HepG2 (cell line): Measurements from ENCODE around the gene MYLK2. TPM values are rescaled to one million over a fixed set of nuclear protein-coding genes. Genes with fewer than 3 reads are reported as not detected.

Experiments used
- ADNP ChIP-seq: sonication (generic); formaldehyde crosslinking; IDR thresholded peaks from 2 replicates; pipeline ENCODE4 v1.4.0; 2020; ENCODE audit warnings: missing genetic modification reagents
- BRCA1 ChIP-seq: sonication (generic); formaldehyde crosslinking; IDR thresholded peaks from 2 replicates; pipeline ENCODE4 v1.4.0; 2020; ENCODE audit warnings: missing genetic modification reagents
- CHD4 ChIP-seq: fragments of 200-600 bp; sonication (generic); IDR thresholded peaks from 2 replicates; pipeline ENCODE4 v1.7.0; 2017; ENCODE audit warnings: mild to moderate bottlenecking, low read length, borderline replicate concordance
- FOXK2 ChIP-seq: fragments of 450-650 bp; IDR thresholded peaks from 2 replicates; pipeline ENCODE4 v1.6.1; 2016
- FUBP1 ChIP-seq: sonication (generic); formaldehyde crosslinking; IDR thresholded peaks from 2 replicates; pipeline ENCODE4 v1.5.1; 2020; ENCODE audit warnings: missing genetic modification reagents, mild to moderate bottlenecking, borderline replicate concordance
- GABPB1 ChIP-seq: IDR thresholded peaks from 2 replicates; pipeline ENCODE4 v1.6.1; 2016; ENCODE audit warnings: mild to moderate bottlenecking, missing genetic modification reagents, moderate library complexity, missing compliant biosample characterization
- GATA4 ChIP-seq: sonication (generic); IDR thresholded peaks from 2 replicates; pipeline ENCODE4 v1.6.1; 2016; ENCODE audit warnings: antibody characterized with exemption, low read depth, borderline replicate concordance
- GPBP1L1 ChIP-seq: sonication (generic); formaldehyde crosslinking; IDR thresholded peaks from 2 replicates; pipeline ENCODE4 v1.5.0; 2020; ENCODE audit warnings: mild to moderate bottlenecking, missing genetic modification reagents
- JUNB ChIP-seq: sonication (generic); formaldehyde crosslinking; IDR thresholded peaks from 2 replicates; pipeline ENCODE4 v1.8.0; 2022; ENCODE audit warnings: missing genetic modification reagents, mild to moderate bottlenecking, borderline replicate concordance
- LRRFIP1 ChIP-seq: sonication (generic); formaldehyde crosslinking; conservative IDR thresholded peaks from 2 replicates; pipeline ENCODE4 v1.4.0; 2020; ENCODE audit warnings: missing genetic modification reagents
- MBNL3 ChIP-seq: fragments of 250-450 bp; sonication (Bioruptor Pico); conservative IDR thresholded peaks from 2 replicates; pipeline ENCODE4 v1.8.0; 2022; ENCODE audit warnings: mild to moderate bottlenecking, inconsistent platforms
- MTA3 ChIP-seq: sonication (generic); formaldehyde crosslinking; IDR thresholded peaks from 2 replicates; pipeline ENCODE4 v1.4.0; 2020; ENCODE audit warnings: missing genetic modification reagents
- MYC ChIP-seq: sonication (generic); formaldehyde crosslinking; IDR thresholded peaks from 2 replicates; pipeline ENCODE4 v1.9.0; 2021; ENCODE audit warnings: missing genetic modification reagents, borderline replicate concordance
- PCBP1 ChIP-seq: fragments of 200-400 bp; formaldehyde crosslinking; IDR thresholded peaks from 2 replicates; pipeline ENCODE4 v1.6.1; 2017; ENCODE audit warnings: mild to moderate bottlenecking, low read depth, low read length, borderline replicate concordance
- SALL1 ChIP-seq: sonication (generic); formaldehyde crosslinking; IDR thresholded peaks from 2 replicates; pipeline ENCODE4 v1.8.0; 2022; ENCODE audit warnings: mild to moderate bottlenecking, missing genetic modification reagents
- SMARCC2 ChIP-seq: fragments of 450-650 bp; IDR thresholded peaks from 2 replicates; pipeline ENCODE4 v1.6.1; 2017; ENCODE audit warnings: antibody characterized with exemption, mild to moderate bottlenecking
- SMYD3 ChIP-seq: sonication (generic); formaldehyde crosslinking; IDR thresholded peaks from 2 replicates; pipeline ENCODE4 v1.8.1; 2023; ENCODE audit warnings: mild to moderate bottlenecking, missing genetic modification reagents
- ZBTB46 ChIP-seq: sonication (generic); formaldehyde crosslinking; IDR thresholded peaks from 2 replicates; pipeline ENCODE4 v1.4.0; 2020; ENCODE audit warnings: mild to moderate bottlenecking, missing genetic modification reagents, borderline replicate concordance
- ZIK1 ChIP-seq: sonication (generic); formaldehyde crosslinking; IDR thresholded peaks from 2 replicates; pipeline ENCODE4 v1.5.0; 2020; ENCODE audit warnings: mild to moderate bottlenecking, low read depth, missing genetic modification reagents, borderline replicate concordance
- ZNF17 ChIP-seq: sonication (generic); formaldehyde crosslinking; IDR thresholded peaks from 2 replicates; pipeline ENCODE4 v1.5.0; 2020; ENCODE audit warnings: mild to moderate bottlenecking, missing genetic modification reagents
- ZNF354B ChIP-seq: sonication (generic); formaldehyde crosslinking; IDR thresholded peaks from 2 replicates; pipeline ENCODE4 v1.8.0; 2022; ENCODE audit warnings: mild to moderate bottlenecking, missing genetic modification reagents
- ZNF605 ChIP-seq: sonication (generic); formaldehyde crosslinking; IDR thresholded peaks from 2 replicates; pipeline ENCODE4 v1.8.0; 2022; ENCODE audit warnings: mild to moderate bottlenecking, missing genetic modification reagents
- ZNF768 ChIP-seq: sonication (generic); formaldehyde crosslinking; IDR thresholded peaks from 2 replicates; pipeline ENCODE4 v1.4.0; 2020; ENCODE audit warnings: missing genetic modification reagents
- ZSCAN12 ChIP-seq: sonication (generic); formaldehyde crosslinking; IDR thresholded peaks from 2 replicates; pipeline ENCODE4 v1.9.0; 2021; ENCODE audit warnings: mild to moderate bottlenecking, missing genetic modification reagents
- polyA plus RNA-seq, 8 experiments: library from polyadenylated mRNA; depleted of rRNA in 3 of 8; stranded (reverse) in 7 of 8; unstranded in 1 of 8; fragments of >200 nt; fragmentation: Illumina TruSeq in 4 of 8; extraction: Trizol in 4 of 8; gene quantifications; 2 replicates each; pipeline versions ENCODE4 v1.2.1 to v1.2.3, GENCODE V29; 2011 to 2016; ENCODE audit warnings: low read depth in 4 of 8, missing spikeins in 1 of 8, mixed read lengths in 1 of 8; ENCODE audit not compliant: insufficient read depth in 1 of 8
- total RNA-seq, 5 experiments: library from RNA; depleted of rRNA; stranded (reverse); fragments of >200 nt; fragmentation: Illumina TruSeq; extraction: Trizol; gene quantifications; 2 replicates each; pipeline ENCODE4 v1.2.3, GENCODE V29; 2016; ENCODE audit warnings: low read depth in 1 of 5

The MYLK2 gene
- total and polyA plus RNA-seq, 2 of the 13 experiments (the other 11 are each of a cell fraction or from before 2014, with no cell fraction given) = 0.27 TPM; not detected in 1

- TF ChIP-seq PCBP1 = no peak
- no peak for TF ChIP-seq ZNF605 (CRISPR knock-in tag)
- no peak for TF ChIP-seq ZSCAN12
- TF ChIP-seq FOXK2 = no peak
- TF ChIP-seq MBNL3 (CRISPR knock-in tag) = no peak
- no peak for TF ChIP-seq FUBP1 (CRISPR knock-in tag)
- no peak for TF ChIP-seq MYC (CRISPR knock-in tag)
- no peak for TF ChIP-seq ZBTB46 (CRISPR knock-in tag)
- TF ChIP-seq BRCA1 = no peak
- TF ChIP-seq CHD4 = peak; percentile 39; the same call in 1 of the 2 replicates
- TF ChIP-seq JUNB (CRISPR knock-in tag) = no peak
- TF ChIP-seq ZNF17 = no peak
- peak; percentile 71; the same call in 1 of the 2 replicates for TF ChIP-seq ZNF768 (CRISPR knock-in tag)
- TF ChIP-seq GABPB1 = no peak
- TF ChIP-seq ADNP = 0 out of 2 replicates have a peak, but pooled peaks have one; percentile 50
- no peak for TF ChIP-seq SMARCC2
- TF ChIP-seq MTA3 (CRISPR knock-in tag) = no peak
- no peak for TF ChIP-seq ZIK1
- TF ChIP-seq SMYD3 (CRISPR knock-in tag) = no peak
- no peak for TF ChIP-seq LRRFIP1 (CRISPR knock-in tag)
- TF ChIP-seq GPBP1L1 (CRISPR knock-in tag) = no peak
- no peak for TF ChIP-seq ZNF354B (CRISPR knock-in tag)
- no peak for TF ChIP-seq SALL1 (CRISPR knock-in tag)
- TF ChIP-seq GATA4 = no peak
These were observed 20.8 kb downstream of the MYLK2 start (continued) for GRCh38 chr20:31839782-31840487.
